Measurements from ENCODE around the gene ACTRT2.

Gene ACTRT2

DNA sequence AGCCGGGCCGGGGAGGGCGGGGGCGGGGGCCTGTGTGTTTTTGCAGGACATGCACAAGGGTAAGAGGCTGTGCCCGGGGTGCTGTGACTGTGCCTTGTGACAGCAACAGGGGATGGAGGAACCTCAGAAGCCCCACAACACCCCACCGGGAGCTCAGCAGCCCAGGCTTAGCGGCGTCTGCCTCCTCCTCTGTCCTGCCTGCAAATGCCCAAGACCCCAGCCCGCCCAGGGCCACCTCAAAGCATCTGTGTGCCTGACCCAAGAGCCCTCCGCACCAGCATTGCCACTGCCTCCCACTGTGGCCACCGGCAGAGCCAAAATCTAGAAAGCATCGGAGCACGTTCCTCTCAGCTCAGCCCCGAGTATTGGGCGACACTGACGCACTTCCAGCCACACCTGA lies 2.7 kb upstream of the ACTRT2 start:
- no peak for DNase-seq

DNA sequence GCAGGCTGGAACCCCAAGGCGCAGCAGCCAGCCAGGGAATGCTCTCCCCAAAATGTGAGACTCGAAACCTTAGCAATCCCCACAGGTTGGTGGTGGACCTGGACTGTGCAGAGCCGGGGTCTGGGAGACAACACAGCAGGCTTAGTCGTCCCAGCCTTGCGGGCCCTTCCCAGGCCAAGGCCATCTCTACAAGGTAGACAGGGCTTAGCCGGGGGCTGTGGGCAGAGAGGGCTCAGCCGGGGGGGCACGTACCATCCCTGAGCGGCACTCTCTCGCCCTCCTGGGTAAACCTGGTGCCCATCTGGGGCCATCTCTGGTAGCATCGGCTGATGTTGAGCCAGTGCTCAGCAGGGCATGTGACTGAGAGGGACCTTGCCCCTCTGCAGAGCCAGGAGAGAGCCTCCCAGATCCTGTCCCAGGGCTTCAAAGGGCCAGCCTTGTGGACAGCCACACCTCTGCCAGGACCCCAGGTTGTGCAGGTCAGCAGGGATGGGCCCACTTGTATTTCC lies 2.2 kb upstream of the ACTRT2 start:
- no peak for DNase-seq

DNA sequence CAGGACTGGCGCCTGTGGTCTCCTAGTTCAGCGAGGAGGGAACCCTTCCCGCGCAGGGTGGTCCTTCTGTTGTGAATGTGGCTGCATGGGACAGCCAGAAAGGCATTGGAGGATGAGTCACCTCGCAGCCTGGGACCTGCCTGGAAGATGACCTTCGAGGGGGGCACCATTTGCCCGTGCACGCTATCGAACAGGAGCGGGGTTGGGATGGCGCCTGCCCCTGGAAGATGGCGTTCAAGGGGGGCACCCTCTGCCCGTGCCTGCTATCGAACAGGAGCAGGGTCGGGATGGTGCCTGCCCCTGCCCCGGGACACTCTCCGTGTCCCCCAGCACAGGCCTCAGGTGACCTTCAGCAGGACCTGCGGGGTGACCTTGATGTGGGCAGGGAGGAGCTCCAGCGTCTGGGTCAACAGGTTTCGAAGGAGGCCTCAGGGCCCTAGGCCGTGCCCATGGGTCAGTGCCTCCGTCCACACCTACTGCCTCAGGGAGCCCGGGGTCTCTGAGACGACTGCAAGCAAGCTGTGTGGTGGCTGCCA lies 1.7 kb upstream of the ACTRT2 start:
- DNase-seq, result no peak

DNA sequence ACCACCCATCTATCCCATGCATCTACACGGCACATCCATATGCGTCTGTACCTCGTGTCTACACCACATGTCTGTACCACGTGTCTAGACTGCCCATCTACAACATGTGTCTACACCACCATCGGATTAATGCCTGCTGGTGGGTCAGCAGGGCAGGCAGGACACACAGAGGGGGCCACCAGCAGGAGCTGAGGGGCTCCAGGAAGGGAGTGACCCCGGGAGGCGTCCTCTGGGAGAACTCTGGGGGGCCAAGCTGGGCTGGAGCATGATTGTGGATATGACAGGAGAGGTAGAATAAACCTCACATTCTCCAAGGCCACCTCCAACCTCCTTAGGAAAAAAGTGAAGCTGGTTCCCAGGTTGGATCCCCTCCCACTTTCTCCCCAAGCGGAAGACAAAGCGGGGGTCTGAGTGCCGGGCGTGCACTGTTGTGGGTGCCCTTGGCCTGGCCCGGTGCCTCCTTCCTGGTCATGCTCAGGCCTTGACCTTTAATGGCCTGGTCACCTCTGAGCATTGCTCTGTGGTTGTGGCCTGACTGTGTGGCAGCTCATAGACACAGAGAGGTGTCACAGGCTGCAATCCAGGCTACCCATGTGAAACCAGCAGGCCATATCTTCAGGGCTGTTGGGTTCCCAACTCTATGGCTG lies 881 bp upstream of the ACTRT2 start:
- no peak for DNase-seq

DNA sequence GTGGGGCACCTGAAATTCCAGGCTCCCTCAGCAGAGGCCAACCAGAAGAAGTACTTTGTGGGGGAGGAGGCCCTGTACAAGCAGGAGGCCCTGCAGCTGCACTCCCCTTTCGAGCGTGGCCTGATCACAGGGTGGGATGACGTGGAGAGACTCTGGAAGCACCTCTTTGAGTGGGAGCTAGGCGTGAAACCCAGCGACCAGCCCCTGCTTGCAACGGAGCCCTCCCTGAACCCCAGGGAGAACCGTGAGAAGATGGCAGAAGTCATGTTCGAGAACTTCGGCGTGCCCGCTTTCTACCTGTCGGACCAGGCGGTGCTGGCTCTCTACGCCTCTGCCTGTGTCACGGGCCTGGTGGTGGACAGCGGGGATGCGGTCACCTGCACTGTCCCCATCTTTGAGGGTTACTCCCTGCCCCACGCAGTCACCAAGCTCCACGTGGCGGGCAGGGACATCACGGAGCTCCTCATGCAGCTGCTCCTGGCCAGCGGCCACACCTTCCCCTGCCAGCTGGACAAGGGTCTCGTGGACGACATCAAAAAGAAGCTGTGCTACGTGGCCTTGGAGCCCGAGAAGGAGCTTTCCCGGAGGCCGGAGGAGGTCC lies 634 bp downstream of the ACTRT2 start:
- no peak for DNase-seq

DNA sequence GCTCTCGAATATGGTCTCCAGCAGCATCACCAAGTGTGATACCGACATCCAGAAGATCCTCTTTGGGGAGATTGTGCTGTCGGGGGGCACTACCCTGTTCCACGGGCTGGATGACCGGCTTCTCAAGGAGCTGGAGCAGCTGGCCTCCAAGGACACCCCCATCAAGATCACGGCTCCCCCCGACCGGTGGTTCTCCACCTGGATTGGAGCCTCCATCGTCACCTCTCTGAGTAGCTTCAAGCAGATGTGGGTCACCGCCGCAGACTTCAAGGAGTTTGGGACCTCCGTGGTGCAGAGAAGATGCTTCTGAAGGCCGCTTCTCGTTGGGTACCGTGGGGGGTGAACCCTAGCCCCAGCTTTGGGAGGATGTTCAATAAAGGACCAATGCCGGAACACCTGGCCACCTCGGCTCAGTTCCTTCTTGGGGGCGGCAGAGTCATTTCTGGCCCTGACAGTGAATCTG lies 1.3 kb downstream of the ACTRT2 start:
- DNase-seq, result no peak

DNA sequence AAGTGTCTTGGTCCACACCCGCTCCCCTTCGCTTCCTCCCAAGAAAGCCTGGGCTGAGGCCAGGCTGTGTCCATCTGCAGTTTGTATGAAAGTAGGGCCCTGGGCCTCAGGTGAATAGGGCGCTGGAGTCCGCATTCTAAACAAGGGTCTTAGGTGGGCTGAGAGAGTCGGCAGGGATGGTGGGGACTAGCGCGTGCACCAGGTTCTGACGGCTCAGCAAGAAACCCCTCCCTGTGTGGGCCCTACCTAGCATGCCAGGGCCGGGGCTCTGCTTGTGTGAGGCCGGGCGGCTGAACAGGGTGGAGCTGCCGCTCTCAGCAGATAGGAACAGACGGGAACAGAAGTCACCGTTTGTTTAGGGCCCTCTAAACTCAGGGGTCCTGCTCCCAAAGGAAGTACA lies 1.7 kb downstream of the ACTRT2 start:
- DNase-seq, result no peak

DNA sequence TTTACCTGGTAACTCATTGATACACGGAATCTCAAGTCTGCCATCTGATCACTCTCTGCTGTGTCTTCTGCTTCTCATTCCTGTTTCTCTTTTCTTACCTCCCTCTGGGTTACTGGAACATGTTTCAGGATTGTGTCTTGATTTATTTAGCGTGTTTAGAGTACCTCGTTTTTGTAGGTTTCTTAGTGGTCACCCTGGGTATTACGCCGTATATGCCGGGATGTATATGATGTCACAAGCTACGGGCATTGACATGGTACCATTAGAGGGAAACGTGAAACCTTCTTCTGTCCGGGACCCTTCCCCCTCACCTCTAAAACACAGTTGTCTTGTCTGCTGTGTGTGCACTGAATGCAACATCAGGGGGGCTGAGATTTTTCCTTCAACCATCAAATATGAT lies 2.8 kb downstream of the ACTRT2 start:
- no peak for DNase-seq

DNA sequence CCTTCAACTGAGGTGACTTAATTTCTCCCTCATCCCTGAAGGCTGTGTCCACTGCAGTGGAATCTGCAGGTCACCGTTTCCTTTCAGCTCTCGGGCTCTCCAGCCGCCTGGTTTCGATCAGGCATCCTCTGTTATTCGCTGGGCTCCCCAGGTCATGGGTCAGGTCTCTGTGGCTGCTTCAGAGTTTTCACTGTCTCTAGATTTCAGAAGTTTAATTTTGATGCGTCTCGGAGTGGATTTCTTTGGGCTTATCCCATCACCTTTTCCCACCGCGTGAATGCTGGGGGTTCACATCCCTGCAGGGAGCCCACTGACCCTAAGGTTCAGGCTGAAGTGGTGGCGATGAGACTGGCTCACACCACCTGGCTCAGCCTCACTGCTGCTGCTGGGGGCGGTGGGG lies 3.3 kb downstream of the ACTRT2 start:
- no peak for DNase-seq

DNA sequence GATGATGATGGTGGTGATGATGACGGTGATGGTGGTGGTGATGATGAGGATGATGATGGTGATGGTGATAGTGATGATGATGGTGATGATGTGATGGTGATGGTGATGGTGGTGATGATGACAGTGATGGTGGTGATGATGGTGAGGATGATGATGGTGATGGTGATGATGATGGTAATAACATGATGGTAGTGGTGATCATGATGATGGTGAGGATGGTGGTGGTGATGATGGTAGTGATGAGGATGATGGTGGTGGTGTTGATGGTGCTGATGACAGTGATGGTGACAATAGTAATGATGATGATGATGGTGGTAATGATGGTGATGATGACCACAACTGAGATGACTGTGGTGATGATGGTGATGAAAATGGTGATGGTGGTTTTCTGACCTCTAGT lies 4.9 kb downstream of the ACTRT2 start:
- no peak for DNase-seq

DNA sequence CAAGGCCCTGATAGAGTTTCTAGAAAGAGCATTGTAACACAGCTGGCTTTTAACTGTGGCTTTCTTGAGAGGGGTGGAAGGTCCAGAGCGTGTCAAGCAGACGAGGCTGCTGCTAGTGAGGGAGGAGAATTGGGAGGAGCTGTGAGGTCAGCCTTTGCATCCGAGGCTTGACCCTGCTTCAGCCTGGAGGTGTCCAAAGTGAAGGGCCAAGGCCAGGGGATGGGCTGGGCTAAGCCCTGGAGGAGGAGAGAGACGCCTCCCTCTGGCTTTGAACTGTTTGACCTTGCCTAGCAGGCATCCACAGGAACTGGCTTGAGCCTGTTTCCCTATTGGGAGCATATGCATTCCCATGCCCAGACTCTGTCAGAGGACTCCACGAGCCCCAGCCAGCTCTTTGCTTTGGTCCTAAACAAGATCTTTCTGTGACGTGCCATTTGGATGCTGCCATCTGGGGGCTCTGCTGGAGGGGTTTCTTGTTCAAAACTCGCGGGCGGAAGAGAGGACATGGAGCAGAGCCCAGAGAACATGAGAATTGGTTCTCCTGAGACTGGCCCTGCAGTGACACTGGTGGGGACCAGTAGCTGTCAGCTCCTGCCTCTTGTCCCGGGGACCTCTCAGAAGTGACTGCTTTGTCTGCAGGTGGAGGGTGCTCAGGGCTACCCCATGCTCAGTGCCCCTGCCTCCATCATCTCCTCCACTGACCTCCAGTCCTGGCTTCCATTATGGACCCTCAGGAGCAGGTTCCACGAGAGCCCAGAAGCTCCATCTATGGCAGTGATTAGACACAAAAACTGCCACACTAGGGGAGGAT lies 5.5 kb downstream of the ACTRT2 start:
- DNase-seq, result no peak

DNA sequence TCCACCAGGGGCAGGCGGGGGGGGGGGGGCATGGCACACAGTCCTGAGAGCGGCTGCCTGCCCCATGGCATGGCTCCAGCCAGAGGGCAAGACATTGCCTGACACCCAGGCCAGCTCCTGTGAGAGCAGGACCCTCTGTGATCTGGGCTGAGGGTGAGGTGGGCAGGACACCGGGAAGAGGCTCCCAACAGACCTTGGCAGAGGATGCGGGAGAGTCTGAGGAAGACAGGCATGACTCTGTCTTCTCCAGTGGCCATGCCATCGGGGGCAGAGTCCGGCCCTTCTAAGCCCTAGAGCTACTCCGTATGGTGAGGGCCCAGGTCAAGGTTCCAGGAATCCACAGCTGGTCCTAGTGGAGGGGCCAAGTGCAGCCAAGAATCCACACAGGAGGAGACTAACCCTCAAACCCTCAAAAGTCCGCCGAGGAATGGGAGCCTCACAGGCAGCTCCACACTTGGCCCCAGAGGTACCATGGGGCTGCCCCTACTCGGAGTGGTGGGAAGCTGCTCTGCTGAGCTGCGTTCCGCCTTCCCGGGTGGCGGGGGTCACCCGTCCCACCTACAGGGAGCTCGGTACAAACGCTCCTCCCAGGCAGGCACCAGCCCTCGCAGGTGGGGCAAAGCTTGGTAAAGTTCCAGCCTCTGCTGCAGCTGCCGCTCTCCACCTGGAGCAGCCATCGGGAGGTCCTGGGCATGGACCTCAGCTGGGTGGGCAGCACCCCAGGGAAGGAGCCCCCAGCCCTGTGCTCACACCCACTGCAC lies 6.5 kb downstream of the ACTRT2 start:
- DNase-seq, result no peak

DNA sequence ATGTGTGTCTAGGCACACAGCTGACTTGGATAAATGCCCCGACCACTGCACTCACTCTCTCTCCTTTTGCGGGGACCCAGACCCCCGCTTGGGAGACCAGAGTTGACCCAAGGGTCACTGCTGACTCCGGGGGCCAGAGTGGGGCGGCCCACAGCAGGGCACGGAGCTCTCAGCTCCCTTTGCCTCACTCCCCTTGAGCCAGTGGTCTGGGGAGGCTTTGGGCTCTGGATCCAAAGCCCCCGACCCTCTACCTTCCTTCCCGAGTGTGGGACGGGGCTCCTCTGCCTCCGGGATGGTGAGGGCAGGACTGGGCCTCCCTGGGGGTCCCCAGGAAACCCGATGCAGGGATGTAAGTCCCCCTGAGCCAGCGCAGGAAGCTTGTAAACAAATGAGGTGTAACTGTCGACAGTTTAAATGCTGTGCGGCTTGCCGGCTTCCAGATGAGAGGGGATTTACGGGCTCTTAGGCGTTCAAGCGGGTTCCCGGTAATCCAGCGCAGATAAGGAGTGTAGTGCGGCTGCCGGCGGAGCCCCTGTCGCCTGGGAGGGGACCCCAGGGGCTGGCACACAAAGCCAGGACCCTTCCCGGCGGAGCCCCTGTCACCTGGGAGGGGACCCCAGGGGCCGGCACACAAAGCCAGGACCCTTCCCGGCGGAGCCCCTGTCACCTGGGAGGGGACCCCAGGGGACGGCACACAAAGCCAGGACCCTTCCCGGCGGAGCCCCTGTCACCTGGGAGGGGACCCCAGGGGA lies 7.4 kb downstream of the ACTRT2 start:
- no peak for DNase-seq

DNA sequence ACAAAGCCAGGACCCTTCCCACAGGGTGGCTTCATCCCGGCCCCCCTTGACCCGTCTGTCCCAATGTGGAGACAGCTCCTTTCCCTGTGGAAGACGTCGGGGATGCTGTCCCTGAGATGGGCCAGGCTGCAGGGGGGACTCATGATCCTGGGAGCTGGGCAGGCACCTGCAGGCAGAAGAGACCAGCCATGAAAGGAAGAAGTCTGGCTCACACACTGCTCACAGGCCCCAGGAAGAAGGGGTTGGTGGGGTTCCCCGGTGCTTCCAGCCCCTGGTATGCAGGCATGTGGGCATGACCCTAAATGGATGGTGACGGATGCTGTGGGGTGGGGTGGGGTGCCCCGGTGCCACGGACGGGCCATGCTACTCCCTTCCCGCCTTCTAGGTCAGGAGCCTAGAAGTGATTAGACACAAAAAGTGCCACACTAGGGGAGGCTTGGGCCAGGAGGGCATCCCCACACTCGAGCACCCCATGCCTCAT lies 8.3 kb downstream of the ACTRT2 start:
- no peak for DNase-seq

DNA sequence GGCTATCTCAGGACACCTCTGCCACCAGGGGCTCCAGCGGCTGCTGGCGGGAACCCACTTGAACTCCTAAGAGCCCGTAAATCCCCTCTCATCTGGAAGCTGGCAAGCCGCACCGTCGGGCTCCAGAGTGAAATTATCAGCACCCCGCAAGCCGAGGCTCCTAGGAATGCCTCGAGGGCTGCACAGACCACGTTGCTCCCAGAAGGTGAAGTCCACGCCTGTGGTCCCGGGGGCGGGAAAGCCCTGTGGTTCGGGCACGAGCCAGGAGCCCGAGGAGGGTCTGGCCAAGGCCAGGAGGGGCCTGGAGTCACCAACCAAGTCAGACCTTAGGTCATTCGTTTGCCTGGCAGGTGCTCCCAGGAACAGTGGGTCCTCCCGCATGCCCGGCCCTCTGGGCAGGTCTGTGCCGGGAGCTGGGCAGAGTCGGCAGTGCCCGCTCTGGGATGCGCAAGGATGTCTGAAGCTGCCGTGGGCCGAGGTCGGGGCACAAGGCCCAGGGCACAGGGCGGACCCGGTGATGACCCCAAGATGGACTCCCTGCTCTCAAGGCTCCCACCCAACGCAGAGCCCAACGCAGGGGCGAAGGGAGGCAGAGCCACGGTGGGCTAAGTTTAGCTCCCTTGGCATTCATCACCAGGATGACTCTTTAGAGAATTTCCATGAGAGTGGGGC lies 8.9 kb downstream of the ACTRT2 start:
- no peak for DNase-seq

DNA sequence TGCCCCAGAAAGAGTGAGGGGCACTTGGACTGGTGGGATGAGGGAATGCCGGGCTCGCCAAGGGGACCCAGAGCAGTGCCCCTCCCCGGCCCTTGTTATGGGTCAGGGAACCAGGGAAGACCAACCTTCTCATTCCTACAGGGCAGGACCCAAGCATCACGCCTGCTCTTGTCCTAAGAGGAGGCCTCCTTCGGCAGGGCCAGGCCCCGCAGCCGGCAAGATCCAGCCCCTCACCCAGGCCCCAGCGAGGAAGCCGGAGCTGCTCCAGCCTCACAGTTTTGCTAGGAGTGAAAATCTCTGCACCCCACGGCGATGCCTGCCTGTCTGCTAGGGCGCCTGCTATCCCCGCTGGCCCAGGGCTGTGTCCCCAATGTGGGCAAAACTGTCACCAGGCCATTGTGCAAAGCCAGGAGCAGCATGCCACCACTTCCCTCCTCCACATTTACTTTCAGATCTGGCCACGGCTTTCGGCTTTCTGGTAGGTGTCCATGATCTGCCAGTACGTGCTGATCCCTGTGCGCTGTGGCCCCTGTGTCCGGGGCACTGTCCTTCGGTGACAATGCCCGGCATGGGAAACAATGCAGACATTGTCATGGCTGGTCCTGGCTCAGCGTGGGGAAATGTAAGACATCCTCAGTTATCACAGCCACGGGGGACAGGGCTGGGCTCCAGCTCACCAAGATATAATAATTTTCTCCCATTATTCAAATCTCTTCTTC lies 9.6 kb downstream of the ACTRT2 start:
- DNase-seq, result no peak

DNA sequence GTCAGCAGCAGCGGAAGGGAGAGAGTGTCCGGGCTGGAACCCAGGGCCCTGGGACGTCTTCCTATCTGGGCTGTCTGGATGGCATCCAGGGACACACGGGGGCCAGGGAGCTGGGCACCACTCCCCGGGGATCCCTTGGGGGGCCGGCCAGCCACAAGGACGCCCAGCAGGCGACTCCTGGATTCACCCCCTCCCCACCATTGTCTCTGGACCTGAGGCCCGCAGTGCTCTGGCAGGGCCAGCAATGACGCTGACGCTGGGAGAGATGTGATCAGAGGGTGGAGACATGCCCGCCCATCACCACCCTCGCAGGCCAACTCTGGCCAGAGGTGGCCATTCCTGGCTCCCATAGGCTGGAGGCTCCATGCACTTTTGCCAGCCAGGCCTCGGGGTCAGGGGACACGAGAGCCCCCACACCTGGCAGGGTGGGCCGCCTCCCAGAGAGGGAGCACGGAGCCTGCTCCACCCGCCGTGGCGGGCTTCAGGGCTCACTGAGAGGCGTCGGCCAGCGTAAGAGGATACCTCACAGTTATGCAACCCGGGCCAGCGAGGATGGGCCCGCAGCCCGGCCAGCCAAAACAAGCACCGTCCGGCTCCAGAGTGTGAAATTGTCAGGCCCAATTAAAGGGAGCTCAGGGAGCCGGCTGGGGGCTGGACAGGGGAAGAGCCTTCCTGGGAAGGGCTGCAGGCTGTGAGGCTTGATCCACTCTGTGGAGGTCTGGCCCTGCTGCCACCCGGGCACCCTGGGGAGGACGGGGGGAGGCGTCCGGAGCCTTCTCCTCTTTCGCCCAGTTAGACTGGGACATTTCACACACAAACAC lies 10.3 kb downstream of the ACTRT2 start:
- no peak for DNase-seq

DNA sequence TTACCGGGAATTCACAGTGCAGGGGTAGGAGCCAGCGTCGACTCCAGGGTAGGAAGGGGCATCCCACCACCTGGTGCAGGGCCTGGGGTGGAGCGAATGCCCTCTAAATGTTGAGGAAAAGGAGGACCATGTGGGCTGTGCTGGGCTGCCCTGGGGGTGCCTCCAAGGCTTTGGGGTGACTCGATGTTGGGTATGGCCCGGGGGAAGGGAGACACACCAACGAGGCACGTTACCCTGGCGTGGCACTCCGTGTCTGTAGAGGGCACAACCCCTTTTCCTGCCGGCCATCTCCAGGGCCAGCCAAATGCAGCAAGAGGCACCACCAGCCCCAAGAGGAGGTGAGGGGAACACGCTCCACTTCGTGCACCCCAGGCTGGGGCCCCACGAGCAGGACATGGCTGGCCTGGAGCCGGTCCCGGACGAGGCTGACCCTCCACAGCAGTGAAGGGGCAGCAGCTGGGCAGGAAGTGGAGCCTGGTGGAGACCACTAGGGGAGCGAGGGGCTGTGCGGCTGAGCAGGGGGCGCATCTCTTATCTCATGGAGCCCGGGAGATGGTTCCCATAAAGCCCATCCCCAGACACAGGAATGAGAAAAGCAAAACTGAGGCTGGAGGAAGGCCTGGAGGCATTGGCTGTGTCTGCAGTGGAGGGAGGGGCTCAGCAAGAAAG lies 11.2 kb downstream of the ACTRT2 start:
- DNase-seq, result no peak

Measured in NCI-H2081 (cell line).